Neural cell (in vitro differentiated cells): ENCODE measurements around the gene RAB5A. TPM values are rescaled to one million over a fixed set of nuclear protein-coding genes. Genes with fewer than 3 reads are reported as not detected.
A peak's percentile ranks its signal among the peaks of the same experiment; 100 is the strongest.

ENCODE experiments used
- H2AFZ ChIP-seq: fragments of 200-600, 300-800 bp; sonication (generic), shearing (Covaris generic); 2 replicates; pipeline ENCODE4 v1.6.0; 2014; ENCODE audit warnings: low read depth, mild to moderate bottlenecking, antibody characterized with exemption, low read length, moderate library complexity
- H3F3A ChIP-seq: fragments of 200-600 bp; shearing (Covaris generic); 2 replicates; pipeline ENCODE4 v1.6.1; 2016; ENCODE audit warnings: mild to moderate bottlenecking, moderate library complexity, mixed read lengths, antibody characterized with exemption, low read length; ENCODE audit not compliant: insufficient read depth, poor library complexity, severe bottlenecking
- H3K27ac ChIP-seq: fragments of 200-600, 300-800 bp; sonication (generic), shearing (Covaris generic); 2 replicates; pipeline ENCODE4 v1.5.1; 2014; ENCODE audit warnings: mild to moderate bottlenecking, low read length, moderate library complexity
- H3K27me3 ChIP-seq: fragments of 300-800, 200-600 bp; sonication (generic), shearing (Covaris generic); 2 replicates; pipeline ENCODE4 v1.6.0; 2014; ENCODE audit warnings: mild to moderate bottlenecking, low read depth, low read length, moderate library complexity; ENCODE audit not compliant: insufficient read depth
- H3K36me3 ChIP-seq: fragments of 300-800, 200-600 bp; sonication (generic), shearing (Covaris generic); 2 replicates; pipeline ENCODE4 v1.5.1; 2014; ENCODE audit warnings: mild to moderate bottlenecking, antibody characterized with exemption, low read length, moderate library complexity; ENCODE audit not compliant: insufficient read depth
- H3K4me2 ChIP-seq: fragments of 300-800, 200-600 bp; sonication (generic), shearing (Covaris generic); 2 replicates; pipeline ENCODE4 v1.6.0; 2014; ENCODE audit warnings: mild to moderate bottlenecking, low read length
- H3K4me3 ChIP-seq: fragments of 300-800, 200-600 bp; sonication (generic), shearing (Covaris generic); 2 replicates; pipeline ENCODE4 v1.5.1; 2014; ENCODE audit warnings: mild to moderate bottlenecking, low read length, moderate library complexity
- H3K79me2 ChIP-seq: fragments of 200-600 bp; shearing (Covaris generic); replicated peaks from 2 replicates; pipeline ENCODE4 v1.6.0; 2014; ENCODE audit warnings: mild to moderate bottlenecking, low read length, moderate library complexity; ENCODE audit not compliant: insufficient read depth
- H3K9ac ChIP-seq: fragments of 300-800, 200-600 bp; sonication (generic), shearing (Covaris generic); 2 replicates; pipeline ENCODE4 v1.6.1; 2016; ENCODE audit warnings: mild to moderate bottlenecking, low read length, mixed read lengths
- H3K9me2 ChIP-seq: fragments of 200-600 bp; shearing (Covaris generic); 2 replicates; pipeline ENCODE4 v1.6.1; 2016; ENCODE audit warnings: mild to moderate bottlenecking, low read length, mixed read lengths; ENCODE audit not compliant: insufficient read depth
- H3K9me3 ChIP-seq: fragments of 200-600, 300-800 bp; sonication (generic), shearing (Covaris generic); 2 replicates; pipeline ENCODE4 v1.6.1; 2016; ENCODE audit warnings: mild to moderate bottlenecking, mixed run types, low read length, moderate library complexity, mixed read lengths
- H4K20me1 ChIP-seq: fragments of 200-600 bp; shearing (Covaris generic); 2 replicates; pipeline ENCODE4 v1.6.1; 2016; ENCODE audit warnings: mild to moderate bottlenecking, mixed run types; ENCODE audit not compliant: insufficient read depth
- EP300 ChIP-seq: fragments of 450-650 bp; conservative IDR thresholded peaks from 2 replicates; pipeline ENCODE4 v1.6.1; 2014; ENCODE audit warnings: antibody characterized with exemption, mild to moderate bottlenecking, moderate library complexity; ENCODE audit not compliant: poor library complexity, severe bottlenecking
- EZH2 ChIP-seq: fragments of 200-600, 300-800 bp; shearing (Covaris generic), sonication (generic); IDR thresholded peaks from 2 replicates; pipeline ENCODE4 v1.6.1; 2014; ENCODE audit warnings: antibody characterized with exemption, low read length, borderline replicate concordance, mild to moderate bottlenecking; ENCODE audit not compliant: insufficient read depth, poor library complexity, severe bottlenecking
- MXI1 ChIP-seq: fragments of 450-650 bp; conservative IDR thresholded peaks from 2 replicates; pipeline ENCODE4 v1.6.1; 2014; ENCODE audit warnings: antibody characterized with exemption, mild to moderate bottlenecking; ENCODE audit not compliant: poor library complexity, severe bottlenecking
- POLR2AphosphoS5 ChIP-seq: IDR thresholded peaks from 2 replicates; pipeline ENCODE4 v1.6.1; 2012
- RAD21 ChIP-seq: fragments of 450-650 bp; conservative IDR thresholded peaks from 2 replicates; pipeline ENCODE4 v1.6.1; 2014; ENCODE audit warnings: antibody characterized with exemption, mild to moderate bottlenecking, moderate library complexity
- SMC3 ChIP-seq: fragments of 450-650 bp; conservative IDR thresholded peaks from 2 replicates; pipeline ENCODE4 v1.6.1; 2014; ENCODE audit warnings: antibody characterized with exemption, mild to moderate bottlenecking, moderate library complexity; ENCODE audit not compliant: poor library complexity
- TAF1 ChIP-seq: IDR thresholded peaks from 2 replicates; pipeline ENCODE4 v1.6.1; 2012; ENCODE audit warnings: low read depth
- polyA plus RNA-seq: library from polyadenylated mRNA; depleted of rRNA; stranded (reverse); fragments of >200 nt; gene quantifications from 2 replicates; pipeline ENCODE4 v1.2.3, GENCODE V29; 2014
- TF ChIP-seq, protein P1 (sequence below): IDR thresholded peaks from 2 replicates; pipeline ENCODE4 v1.6.1; 2012; ENCODE audit warnings: borderline replicate concordance
- TF ChIP-seq, protein P2 (sequence below): fragments of 450-650 bp; IDR thresholded peaks from 2 replicates; pipeline ENCODE4 v1.5.1; 2014; ENCODE audit warnings: antibody characterized with exemption, mild to moderate bottlenecking, moderate library complexity; ENCODE audit not compliant: poor library complexity, severe bottlenecking

RAB5A gene
- polyA plus RNA-seq, 1 donor from 2014 or later: 47.2 TPM

DNA sequence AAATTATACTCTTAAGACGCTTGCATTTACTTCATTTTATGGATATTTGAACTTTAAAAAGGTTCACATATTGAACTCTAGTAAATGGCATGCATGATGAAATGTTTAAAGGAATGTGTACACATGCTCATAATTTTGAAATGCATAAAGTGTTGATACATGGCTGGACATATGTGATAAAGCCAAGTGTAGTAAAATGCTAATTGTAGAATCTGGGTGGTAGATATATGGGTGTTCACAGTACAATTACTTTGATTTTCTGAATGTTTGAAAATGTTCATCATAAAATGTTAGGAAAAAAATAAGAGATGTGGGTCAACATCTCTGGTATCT is 8.6 kb upstream of the RAB5A start:
- Histone ChIP-seq H3K9me3 (no peaks in the 10 kb centered on the region), H3K79me2 (no peaks in the 10 kb centered on the region), H3K4me3 (no peak overlapping the region), H2AFZ (no peak overlapping the region), H3K36me3 (no peaks in the 10 kb centered on the region), H4K20me1 (no peaks in the 10 kb centered on the region), H3K9ac (no peak overlapping the region), H3K9me2 (no peaks in the 10 kb centered on the region), H3K4me2 (no peak overlapping the region), H3K27me3 (no peaks in the 10 kb centered on the region), H3K27ac (no peak overlapping the region), H3F3A (no peaks in the 10 kb centered on the region)
- no peak for TF ChIP-seq RAD21
- no peak for TF ChIP-seq TAF1
- TF ChIP-seq POLR2AphosphoS5: no peak
- TF ChIP-seq MXI1: no peak
- no peak for TF ChIP-seq EP300
- TF ChIP-seq, protein P1, sequence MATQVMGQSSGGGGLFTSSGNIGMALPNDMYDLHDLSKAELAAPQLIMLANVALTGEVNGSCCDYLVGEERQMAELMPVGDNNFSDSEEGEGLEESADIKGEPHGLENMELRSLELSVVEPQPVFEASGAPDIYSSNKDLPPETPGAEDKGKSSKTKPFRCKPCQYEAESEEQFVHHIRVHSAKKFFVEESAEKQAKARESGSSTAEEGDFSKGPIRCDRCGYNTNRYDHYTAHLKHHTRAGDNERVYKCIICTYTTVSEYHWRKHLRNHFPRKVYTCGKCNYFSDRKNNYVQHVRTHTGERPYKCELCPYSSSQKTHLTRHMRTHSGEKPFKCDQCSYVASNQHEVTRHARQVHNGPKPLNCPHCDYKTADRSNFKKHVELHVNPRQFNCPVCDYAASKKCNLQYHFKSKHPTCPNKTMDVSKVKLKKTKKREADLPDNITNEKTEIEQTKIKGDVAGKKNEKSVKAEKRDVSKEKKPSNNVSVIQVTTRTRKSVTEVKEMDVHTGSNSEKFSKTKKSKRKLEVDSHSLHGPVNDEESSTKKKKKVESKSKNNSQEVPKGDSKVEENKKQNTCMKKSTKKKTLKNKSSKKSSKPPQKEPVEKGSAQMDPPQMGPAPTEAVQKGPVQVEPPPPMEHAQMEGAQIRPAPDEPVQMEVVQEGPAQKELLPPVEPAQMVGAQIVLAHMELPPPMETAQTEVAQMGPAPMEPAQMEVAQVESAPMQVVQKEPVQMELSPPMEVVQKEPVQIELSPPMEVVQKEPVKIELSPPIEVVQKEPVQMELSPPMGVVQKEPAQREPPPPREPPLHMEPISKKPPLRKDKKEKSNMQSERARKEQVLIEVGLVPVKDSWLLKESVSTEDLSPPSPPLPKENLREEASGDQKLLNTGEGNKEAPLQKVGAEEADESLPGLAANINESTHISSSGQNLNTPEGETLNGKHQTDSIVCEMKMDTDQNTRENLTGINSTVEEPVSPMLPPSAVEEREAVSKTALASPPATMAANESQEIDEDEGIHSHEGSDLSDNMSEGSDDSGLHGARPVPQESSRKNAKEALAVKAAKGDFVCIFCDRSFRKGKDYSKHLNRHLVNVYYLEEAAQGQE: no peak
- TF ChIP-seq, protein P2, sequence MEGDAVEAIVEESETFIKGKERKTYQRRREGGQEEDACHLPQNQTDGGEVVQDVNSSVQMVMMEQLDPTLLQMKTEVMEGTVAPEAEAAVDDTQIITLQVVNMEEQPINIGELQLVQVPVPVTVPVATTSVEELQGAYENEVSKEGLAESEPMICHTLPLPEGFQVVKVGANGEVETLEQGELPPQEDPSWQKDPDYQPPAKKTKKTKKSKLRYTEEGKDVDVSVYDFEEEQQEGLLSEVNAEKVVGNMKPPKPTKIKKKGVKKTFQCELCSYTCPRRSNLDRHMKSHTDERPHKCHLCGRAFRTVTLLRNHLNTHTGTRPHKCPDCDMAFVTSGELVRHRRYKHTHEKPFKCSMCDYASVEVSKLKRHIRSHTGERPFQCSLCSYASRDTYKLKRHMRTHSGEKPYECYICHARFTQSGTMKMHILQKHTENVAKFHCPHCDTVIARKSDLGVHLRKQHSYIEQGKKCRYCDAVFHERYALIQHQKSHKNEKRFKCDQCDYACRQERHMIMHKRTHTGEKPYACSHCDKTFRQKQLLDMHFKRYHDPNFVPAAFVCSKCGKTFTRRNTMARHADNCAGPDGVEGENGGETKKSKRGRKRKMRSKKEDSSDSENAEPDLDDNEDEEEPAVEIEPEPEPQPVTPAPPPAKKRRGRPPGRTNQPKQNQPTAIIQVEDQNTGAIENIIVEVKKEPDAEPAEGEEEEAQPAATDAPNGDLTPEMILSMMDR: no peak

GRCh38 chr3:19940643-19941042 is 6.3 kb upstream of the RAB5A start:
- no peak overlapping the region for H3K9ac ChIP-seq
- no peaks in the 10 kb centered on the region for H4K20me1 ChIP-seq
- H3K4me2 ChIP-seq: no peak overlapping the region
- H3K36me3 ChIP-seq: no peaks in the 10 kb centered on the region
- H3K27ac ChIP-seq: no peak overlapping the region
- H3K27me3 ChIP-seq: no peaks in the 10 kb centered on the region
- H3K79me2 ChIP-seq: no peaks in the 10 kb centered on the region
- H3K9me2 ChIP-seq: no peaks in the 10 kb centered on the region
- TF ChIP-seq EZH2 (no peak), RAD21 (no peak), POLR2AphosphoS5 (no peak)
- no peak overlapping the region for H2AFZ ChIP-seq
- H3K9me3 ChIP-seq: no peaks in the 10 kb centered on the region
- no peak overlapping the region for H3K4me3 ChIP-seq
- no peaks in the 10 kb centered on the region for H3F3A ChIP-seq

DNA sequence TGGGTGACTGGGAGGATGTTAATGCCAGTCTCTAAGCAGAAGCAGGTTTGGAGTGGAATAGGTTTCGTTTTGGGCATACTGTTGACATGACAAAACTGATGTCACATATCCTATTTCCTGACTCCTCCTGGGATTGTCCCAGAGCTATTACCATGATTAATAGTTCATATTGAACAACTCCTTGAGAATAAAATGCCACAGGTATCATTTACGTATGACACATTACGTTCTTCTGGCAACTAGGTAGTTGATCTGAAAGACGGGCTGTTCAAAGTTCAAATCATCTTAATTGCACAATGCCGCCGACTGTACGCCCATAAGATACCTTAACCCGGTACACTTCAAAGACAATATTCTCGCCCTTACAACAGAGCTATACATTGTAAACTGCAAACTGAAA is 1.4 kb upstream of the RAB5A start:
- Histone ChIP-seq H3K9me3 (no peaks in the 10 kb centered on the region), H2AFZ (peak overlapping the region; percentile 100), H4K20me1 (no peaks in the 10 kb centered on the region), H3K9ac (no peak overlapping the region), H3K36me3 (no peaks in the 10 kb centered on the region), H3K4me2 (no peak overlapping the region), H3K27ac (no peak overlapping the region), H3K4me3 (peak overlapping the region; percentile 95), H3K27me3 (no peaks in the 10 kb centered on the region), H3K79me2 (peaks cover 32% of the 10 kb centered on the region), H3F3A (no peaks in the 10 kb centered on the region), H3K9me2 (no peaks in the 10 kb centered on the region)
- no peak for TF ChIP-seq EZH2
- TF ChIP-seq SMC3: no peak
- TF ChIP-seq, protein P2: no peak
- TF ChIP-seq RAD21: no peak
- no peak for TF ChIP-seq TAF1
- no peak for TF ChIP-seq EP300
